ENCODE data around the gene SBF2.
"Not testable (repeated sequence)": the region's sequence is repeated elsewhere in the genome, so short reads cannot be mapped to it uniquely, and the experiment has no call there.

GRCh38 chr11:10249448-10250131 is 44.4 kb downstream of the SBF2 start:
- not testable (repeated sequence) for TF ChIP-seq CTCF, EP300, POLR2A (IDR thresholded peaks at IDR 0.05)

Data from tibial nerve (tissue), 4 donors.